Forelimb muscle (tissue), 1 donor: ENCODE measurements around the gene ADAMTS6. TPM values are rescaled to one million over a fixed set of nuclear protein-coding genes. Genes with fewer than 3 reads are reported as not detected.
A peak's percentile ranks its signal among the peaks of the same experiment; 100 is the strongest.

Experiments
- DNase-seq: peaks from one replicate; pipeline ENCODE4 v3.0.0-alpha.2; 2013; ENCODE audit warnings: low read depth
- polyA plus RNA-seq: library from polyadenylated mRNA; unstranded; fragments of 120-200 nt; gene quantifications from one replicate; pipeline ENCODE4 v1.2.1, GENCODE V29; 2013; ENCODE audit not compliant: insufficient read length

The ADAMTS6 gene
- polyA plus RNA-seq, 1 donor = 0.89 TPM

DNA sequence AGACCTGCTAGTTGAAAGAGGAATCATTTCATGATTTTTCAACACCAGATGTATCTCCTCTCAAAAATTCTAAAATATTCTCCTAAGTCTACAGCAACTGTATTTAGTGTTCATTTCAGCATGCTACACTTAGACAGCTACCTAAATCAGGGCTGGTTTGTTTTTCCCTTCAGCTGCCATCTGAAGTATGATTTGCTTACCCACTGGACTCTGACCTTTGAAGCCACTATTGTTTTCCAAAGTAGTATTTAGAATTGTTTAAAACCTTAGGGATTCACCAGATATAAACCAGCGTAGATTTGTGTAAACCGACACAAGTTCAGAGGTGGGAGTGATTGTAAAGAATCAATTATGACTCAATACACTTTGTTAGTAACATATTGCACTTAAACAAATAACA is 193.1 kb downstream of the ADAMTS6 start:
- no peak for DNase-seq

DNA sequence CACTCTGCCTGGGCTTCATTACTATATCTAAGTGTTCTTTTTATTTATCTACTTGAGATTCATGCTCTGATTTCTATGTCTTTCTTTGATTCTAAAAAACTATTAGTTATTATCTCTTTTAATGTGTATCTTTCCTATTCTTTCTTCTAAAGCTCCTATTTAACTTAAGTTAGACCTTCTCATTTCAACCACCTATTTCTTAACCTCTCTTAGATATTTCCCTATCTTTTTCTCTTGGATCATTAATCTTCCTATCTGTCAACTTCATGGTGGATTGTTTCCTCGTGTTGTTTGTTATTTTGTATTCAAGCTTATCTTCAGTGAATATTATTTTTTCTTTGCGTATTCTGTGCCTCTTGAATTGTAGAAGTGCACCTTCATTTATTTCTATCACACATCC is 202.1 kb downstream of the ADAMTS6 start:
- no peak for DNase-seq

DNA sequence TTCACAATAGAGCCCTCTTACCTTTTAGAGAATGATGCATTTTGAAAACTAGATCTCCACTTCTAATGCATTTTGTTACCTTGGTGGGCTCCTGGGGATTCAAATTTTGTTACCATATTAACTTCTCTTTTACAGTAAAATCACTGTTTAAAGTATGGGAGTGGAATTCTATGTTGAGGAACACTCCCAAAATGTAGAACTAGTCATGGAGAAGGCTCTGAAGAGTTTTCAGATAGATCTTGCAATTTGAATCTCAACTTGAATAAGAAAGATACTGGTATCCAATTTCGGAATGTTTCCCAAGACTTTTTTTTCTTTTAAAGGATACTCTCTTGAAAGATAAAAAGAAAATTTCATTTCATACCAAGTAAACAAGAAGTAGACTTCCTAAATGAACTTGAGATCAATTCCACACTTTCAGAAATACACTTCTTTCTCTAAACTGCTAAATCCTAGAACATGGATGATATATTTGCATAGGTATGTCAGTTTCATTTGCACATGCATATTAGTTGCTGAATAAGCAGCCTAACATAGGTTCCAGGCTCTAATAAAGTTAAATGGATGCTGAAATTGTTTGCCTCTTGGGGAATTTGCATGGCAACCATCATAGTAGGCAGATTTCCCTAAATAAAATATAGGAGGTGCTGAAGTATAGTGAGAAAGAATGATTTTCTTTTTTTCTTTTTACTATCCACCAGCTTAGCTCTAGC is 205.4 kb downstream of the ADAMTS6 start:
- DNase-seq = no peak

DNA sequence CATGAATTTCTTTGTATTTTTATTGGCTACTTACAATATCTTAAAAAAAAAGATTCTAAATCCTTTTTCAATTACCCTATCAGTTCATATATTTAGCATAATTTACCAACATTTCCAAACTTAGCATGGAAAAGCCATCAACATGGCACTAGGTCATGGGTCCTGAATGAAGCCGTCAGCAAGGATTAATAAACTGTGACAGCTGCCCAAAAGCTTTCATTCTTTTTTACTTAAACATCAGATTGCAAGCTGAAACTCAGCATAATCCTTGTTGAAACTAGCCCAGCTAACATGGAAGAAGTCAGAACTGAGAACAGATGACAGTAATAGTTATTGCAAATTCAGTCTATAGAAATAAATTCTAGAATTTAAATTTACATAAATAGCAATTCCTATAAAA is 209.8 kb downstream of the ADAMTS6 start:
- DNase-seq = no peak

DNA sequence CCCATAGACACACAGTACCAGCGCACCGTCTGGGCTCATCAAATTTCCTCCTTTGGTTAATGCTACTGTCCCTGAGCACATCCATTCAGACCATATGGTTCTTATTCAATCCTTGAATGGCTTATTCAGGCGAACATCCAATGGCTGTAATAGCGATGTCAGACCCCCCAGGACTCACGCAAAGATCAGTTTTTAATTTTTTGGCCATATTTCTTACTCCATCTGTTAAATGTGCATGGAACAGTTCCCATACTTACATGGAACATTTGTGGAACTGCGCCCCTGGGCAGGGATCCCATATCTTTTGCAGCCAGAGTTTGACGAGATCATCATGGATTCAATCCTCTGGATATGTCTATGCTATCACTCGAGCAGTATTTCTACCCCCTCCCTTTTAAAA is 213.2 kb downstream of the ADAMTS6 start:
- peak; percentile 78 for DNase-seq

DNA sequence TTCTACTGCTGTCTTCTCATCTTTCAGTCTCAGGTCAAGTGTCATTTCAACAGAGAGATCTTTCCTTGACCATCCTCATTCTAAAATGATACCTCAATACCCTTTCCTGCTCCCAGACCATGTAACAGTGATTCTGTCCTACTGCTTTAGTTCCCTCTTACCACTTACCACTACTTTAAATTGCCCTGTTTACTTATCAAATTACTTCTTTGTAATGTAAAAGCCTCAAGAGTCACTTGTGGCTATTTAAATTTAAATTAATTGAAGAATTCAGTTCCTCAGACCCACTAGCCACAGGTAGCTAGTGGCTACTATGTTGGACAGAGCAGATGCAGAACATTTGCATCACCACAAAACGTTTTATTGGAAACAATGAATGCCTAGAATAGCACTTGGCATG is 217.3 kb downstream of the ADAMTS6 start:
- DNase-seq = no peak

DNA sequence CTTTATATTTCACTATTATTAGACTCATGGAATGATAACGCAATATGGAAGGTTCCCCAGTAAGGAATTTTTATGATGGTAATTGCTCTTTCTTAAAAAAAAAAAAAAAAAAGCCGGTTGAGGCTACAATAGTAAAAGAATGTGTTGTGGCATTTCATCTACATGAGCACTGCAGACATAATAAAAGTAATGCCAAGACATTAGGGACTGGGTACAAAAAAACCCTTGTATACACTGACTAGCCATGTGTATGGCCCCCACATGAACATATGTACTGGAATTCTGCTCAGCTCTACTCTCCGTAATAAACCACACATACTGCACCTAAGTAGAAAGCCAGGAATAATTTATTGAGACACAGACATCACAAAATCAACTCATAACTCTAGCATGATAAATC is 218.4 kb downstream of the ADAMTS6 start:
- DNase-seq = no peak

DNA sequence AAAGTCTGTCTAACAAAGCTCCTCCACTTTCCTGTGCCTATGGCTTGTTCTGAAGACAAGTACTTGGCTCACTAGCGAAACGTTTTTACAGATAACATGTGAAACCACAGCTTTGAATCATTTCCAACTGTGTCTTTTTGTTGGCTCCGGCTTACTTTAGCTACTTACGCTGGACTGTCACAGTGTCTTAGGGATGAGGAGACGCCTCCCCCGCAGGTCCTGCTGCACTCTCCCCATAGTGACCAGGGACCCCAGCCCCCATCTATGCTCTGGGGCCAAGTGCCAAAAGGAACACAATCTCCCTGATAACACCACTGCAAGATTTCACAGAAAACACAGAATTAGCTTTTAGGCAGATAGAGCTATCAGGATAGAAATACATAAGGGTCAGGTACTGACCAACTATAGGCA is 219.1 kb downstream of the ADAMTS6 start:
- DNase-seq = no peak

DNA sequence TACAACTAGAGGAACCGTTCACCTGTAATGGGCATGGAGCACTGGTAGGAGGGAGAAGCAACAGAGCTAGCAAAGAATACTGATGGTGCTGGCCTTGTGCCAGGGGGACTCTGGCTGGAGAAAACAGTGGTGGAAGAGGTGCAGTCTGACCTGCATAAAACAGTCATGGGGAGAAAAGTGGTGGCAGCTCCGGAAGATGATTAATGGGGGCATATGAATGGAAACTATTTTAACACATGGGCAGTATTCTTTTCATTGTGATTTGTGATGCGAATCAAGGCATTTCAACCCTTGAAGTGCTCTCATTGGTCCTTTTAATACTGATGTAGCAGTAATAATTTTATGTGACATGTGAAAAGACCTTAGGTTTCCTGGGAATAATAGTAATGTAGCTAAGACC is 219.6 kb downstream of the ADAMTS6 start:
- no peak for DNase-seq

DNA sequence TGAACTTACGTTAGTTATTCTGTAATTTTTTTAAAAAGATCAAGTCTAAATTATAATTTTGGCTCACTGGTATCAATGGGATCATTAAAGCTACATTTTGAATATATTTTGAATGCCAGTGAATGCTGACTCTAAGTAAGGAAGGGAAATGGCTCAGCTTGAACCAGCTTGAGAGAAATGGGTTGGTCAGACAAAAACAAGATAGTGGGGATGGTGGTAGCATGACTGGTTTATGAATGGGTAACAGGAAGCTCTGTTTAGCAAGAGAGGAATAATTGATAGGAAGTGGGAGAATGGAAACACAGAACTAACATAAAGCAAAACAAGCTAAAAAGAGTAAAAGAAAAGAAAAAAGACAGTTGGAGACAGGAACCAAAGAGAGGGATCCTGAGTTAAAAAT is 220.2 kb downstream of the ADAMTS6 start:
- DNase-seq = no peak

DNA sequence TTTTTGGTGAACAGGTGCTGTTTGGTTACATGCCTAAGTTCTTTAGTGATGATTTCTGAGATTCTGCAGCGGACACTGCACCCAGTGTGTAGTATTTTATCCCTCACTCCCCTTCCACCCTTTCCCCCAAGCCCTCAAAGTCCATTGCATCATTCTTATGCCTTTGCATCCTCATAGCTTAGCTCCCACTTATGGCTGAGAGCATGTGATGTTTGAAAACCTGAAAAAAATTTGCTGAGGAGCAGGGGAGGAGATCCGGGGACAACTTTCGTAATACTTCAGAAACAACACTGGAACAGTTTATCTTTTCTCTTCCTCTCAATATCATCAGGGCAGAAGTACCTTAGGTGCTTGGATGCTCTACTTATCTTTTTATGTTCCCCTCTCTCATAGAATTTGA is 226.4 kb downstream of the ADAMTS6 start:
- DNase-seq = no peak

DNA sequence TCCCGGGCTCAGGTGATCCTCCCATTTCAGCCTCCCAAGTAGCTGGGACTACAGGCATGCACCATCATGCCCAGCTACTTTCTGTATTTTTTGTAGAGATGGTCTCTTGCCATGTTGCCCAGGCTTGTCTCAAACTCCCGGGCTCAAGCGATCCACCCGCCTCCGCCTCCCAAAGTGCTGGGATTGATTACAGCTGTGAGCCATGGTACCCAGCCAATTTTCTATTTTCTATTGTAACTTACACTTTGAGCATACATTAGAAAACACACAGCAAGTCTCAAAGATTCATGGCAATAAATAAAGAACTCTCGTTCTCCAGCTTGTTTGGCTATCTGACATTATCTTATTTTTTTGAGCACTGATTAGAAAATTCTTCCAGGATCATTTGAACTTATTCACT is 228.7 kb downstream of the ADAMTS6 start:
- no peak for DNase-seq

DNA sequence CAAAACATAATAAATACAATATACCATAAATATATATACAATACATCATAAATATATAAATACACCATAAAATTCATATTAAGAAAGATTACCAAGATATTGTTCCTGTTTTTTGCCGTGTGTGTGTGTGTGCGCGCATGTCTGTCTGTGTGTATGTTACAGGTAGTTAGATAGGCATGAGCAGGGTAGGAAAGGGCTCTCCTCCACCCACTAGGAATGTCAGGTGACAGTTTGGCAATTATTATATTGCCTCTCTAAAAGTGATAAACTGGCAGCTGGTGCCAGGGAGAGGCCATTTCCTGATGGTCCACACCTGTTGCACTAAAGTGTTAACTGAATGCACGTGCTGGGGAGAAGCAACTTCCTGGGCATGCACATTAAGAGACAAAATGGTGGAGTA is 232.8 kb downstream of the ADAMTS6 start:
- no peak for DNase-seq

DNA sequence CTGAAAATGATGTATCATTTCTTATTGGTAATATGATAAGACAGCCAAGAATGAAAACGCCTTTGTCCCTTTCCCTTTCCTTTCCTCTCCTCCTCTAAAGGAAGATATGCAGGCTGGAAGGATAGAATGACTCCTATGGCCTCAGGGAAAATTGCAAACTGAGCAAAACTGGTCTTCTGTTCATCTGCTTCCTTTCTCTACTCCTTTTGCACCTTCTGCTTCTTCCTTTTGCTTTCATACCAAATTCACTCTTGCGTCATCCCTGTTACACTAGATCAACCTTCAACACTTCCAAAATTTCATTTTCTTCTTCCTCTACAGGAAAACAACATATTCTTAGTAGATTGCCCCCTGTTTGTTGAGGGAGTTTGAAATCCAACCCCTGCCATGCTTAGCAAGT is 234.1 kb downstream of the ADAMTS6 start:
- DNase-seq = no peak

DNA sequence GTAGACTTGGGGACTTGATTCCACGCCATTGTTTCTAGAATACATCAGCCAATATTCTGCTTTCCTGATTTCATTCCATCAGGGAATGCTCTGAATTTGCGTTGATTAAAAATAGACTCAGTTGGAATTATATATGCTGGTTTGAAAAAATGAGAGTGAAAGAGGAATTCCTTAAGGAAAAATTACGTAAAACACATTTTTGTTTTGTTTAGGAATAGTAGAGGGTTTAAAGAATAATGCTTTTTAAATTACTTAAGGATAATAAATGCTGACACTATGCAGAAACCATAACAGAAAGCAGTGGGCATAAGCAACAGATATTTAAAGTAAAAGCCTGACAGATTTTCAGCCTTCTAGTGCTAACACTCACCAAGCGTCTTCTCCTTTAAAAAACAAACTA is 235.0 kb downstream of the ADAMTS6 start:
- no peak for DNase-seq

DNA sequence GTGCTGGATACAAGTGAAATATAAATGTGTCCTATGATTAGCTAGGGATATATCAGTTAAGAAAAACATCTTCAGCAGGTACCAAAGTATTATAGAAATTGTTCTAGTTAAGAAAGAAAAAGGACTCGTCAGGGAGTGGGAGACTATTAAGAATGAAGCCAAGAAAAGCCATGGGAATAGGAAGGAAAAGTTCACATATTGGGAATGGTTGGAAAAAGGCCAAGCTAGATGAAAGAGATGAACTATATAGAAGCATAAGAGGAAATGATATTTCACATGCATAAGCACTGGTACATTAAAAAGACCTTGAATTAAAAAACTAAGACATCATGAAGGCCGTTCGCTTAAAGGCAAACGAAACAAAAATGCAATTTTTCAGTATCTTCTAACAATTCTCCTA is 237.7 kb downstream of the ADAMTS6 start:
- no peak for DNase-seq

DNA sequence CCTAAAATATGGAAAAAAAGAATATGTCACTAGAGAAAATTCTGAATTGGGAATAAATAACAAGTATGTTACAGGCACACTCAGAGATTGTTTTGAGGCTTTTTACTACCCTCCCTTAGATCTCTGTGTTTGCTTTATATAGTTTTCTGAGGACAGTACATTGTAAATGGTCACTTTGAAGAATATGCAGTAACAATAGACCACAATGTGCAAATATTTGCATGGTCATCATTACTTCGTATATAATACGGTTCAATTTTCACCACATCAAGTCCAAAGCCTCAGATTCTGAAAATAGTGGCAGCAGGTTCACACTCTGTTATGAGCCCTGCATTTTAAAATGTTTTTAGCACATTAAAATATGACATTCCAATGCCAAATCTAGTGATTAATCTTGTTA is 238.6 kb downstream of the ADAMTS6 start:
- no peak for DNase-seq

DNA sequence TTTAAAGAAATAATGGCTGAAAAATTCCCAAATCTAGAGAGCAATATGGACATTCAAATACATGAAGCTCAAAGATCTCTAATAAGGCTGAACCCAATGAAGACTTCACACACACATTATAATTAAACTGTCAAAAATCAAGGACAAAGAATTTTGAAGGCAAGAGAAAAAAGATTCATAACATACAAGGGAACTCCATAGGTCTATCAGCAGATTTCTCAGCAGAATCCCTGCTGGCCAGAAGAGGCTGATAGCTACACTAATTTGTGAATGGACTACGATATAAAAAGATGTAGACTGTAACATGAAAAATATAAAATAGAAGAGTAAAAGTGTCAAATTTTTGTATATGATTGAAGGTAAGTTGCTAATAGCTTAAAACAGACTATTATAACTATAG is 251.9 kb downstream of the ADAMTS6 start:
- no peak for DNase-seq

DNA sequence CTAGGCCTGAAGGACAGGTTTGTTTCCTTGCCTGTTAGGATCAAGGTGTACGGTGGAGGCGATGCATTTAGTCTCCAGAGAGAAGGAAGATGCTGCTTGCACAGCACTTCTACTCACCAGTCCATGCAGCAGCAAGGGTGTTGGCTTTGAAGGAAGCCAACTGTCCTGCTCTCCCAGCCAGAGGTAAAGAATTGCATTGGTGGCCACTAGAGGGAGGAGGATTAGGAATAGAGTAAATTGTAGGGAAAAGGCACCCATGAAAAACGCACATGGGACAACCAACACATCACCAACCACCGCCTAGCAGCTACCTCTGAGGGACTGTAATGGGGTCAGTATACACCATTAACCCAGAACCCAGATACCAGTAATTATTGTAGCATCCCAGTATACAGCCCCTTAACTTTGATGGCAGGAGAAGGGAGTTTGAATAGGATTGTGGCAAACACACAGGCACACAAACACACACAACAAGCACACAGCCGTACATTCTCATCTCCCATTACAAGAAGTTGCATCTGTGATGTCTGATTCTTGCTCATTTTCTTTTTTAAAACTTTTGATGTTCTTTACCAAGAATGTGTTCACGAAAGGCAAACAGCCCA is 267.7 kb downstream of the ADAMTS6 start:
- DNase-seq = no peak

DNA sequence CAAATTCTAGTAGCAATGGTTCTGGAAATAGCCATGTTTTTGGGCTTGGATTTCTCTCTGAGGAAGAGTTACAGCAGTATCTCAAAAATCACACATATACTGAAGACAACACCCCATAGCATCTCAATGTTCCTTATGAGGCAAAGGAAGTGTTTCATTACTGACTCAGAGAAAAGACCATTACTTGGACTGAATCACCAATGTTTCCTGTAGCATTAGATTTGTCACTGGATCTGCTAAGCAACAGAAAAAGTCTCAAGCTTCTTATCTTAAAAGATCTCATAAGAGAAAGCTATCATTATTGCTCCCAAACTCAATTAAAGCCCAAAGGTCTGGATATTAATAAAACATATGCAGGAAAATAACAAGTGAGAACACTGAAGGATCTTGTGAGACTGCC is 272.4 kb downstream of the ADAMTS6 start:
- no peak for DNase-seq

DNA sequence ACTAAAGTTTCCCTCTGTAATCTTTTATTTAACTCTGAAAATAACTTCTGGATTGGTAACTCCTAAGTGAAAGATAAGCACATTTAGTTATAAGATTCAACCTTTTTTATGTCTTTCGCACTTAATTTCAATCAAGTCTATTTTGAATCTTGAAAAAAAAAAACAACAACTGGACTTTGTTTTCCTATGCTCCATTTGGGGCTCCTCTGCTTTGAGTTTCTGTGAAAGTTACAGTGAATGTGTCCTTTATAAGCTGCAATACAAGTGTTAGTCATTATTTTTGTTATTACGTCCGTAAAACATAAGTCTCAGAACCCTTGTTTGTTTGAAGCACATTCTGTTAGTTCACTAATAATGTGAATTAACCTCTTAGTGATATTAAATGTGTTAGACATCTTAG is 276.8 kb downstream of the ADAMTS6 start:
- DNase-seq = no peak

DNA sequence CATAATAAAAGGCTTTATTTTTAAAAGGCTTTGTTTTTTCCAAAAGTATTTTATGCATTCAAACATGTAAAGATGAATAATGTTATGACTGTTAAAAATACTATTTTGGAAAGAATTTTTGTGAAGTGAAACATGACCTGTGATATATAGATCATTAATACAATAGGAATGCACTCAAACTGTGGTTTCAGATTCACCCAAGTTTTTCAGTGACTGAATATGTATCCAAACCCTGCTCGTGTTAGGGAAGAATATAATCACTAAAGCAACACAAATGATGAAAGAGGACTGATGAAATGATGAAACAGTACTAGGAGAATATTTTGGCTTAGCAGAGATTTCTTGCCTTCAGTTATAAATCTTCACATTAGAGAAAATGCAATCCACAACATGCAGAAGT is 278.0 kb downstream of the ADAMTS6 start:
- no peak for DNase-seq

DNA sequence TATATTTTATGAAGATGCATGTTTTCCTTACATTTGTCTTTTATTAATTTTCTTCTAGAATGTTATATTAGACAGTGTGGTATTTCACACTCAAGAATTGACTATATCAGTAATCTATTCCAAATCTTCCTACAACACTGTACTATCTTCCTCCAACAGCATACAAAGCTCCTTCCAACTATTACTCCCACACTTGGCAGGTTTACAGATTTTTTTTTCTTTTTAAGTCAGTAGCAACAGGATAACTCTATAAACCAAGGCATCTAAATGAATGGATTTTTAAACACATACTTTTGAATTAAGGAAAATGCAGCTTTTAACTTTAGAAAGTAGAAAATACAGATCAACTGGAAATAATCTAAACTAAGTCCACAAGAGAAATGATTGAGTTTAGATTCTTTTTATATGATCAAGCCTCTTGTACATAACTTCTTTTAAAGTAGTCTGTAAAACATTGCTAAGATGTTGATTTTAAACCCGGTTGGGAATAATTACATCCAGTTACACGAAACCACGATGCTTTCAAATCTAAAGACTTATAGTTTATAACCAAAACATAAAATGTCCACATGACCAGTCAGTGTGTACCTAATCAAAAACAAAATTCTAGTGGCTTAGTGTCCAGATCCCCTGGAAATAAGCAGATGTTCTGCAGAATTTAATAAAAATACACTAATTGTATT is 281.6 kb downstream of the ADAMTS6 start:
- DNase-seq = peak; percentile 31
